ENCODE measurements around the gene TMEM95.
"Not testable (repeated sequence)": the region's sequence is repeated elsewhere in the genome, so short reads cannot be mapped to it uniquely, and the experiment has no call there.

The TMEM95 gene

GRCh38 chr17:7323731-7324437, 31.1 kb upstream of the TMEM95 start:
- no peak for DNase-seq (ENCODE audit: low spot score)

GRCh38 chr17:7324438-7324779, 30.5 kb upstream of the TMEM95 start:
- DNase-seq (ENCODE audit: low spot score): no peak

- no peak for DNase-seq (ENCODE audit: low spot score)
These were observed 29.9 kb upstream of the TMEM95 start for GRCh38 chr17:7325031-7325528.

- DNase-seq (ENCODE audit: low spot score): no peak
These were observed 28.8 kb upstream of the TMEM95 start for GRCh38 chr17:7326186-7326585.

- DNase-seq (ENCODE audit: low spot score): no peak
These were observed 27.9 kb upstream of the TMEM95 start for GRCh38 chr17:7327056-7327455.

- DNase-seq (ENCODE audit: low spot score): no peak
These were observed 27.5 kb upstream of the TMEM95 start for GRCh38 chr17:7327501-7327900.

GRCh38 chr17:7328009-7328408, 26.9 kb upstream of the TMEM95 start:
- DNase-seq (ENCODE audit: low spot score): no peak

- DNase-seq (ENCODE audit: low spot score): peak; percentile 19
These were observed 26.0 kb upstream of the TMEM95 start, which contains the start of gene NEURL4 for GRCh38 chr17:7328840-7329373. Gene NEURL4 (minus strand): TSS chr17:7329335. CDS start chr17:7329312, 23 bp downstream.

GRCh38 chr17:7329374-7329996, 25.5 kb upstream of the TMEM95 start:
- DNase-seq (ENCODE audit: low spot score): peak; percentile 99

- peak; percentile 69 for DNase-seq (ENCODE audit: low spot score)
These were observed 24.8 kb upstream of the TMEM95 start for GRCh38 chr17:7329997-7330637.

GRCh38 chr17:7330638-7331015, 24.3 kb upstream of the TMEM95 start:
- DNase-seq (ENCODE audit: low spot score): no peak

- no peak for DNase-seq (ENCODE audit: low spot score)
These were observed 22.8 kb upstream of the TMEM95 start for GRCh38 chr17:7332111-7332510.

GRCh38 chr17:7332600-7333069, 22.3 kb upstream of the TMEM95 start:
- DNase-seq (ENCODE audit: low spot score): not testable (repeated sequence)

- no peak for DNase-seq (ENCODE audit: low spot score)
These were observed 19.9 kb upstream of the TMEM95 start for GRCh38 chr17:7334938-7335538.

GRCh38 chr17:7335765-7336164, 19.2 kb upstream of the TMEM95 start:
- not testable (repeated sequence) for DNase-seq (ENCODE audit: low spot score)

GRCh38 chr17:7336240-7337175, 18.4 kb upstream of the TMEM95 start, which contains the start of gene ACAP1:
Gene ACAP1 (plus strand): TSS chr17:7336529. CDS start chr17:7336735, 206 bp downstream.
- DNase-seq (ENCODE audit: low spot score): no peak

GRCh38 chr17:7337600-7337999, 17.4 kb upstream of the TMEM95 start:
- DNase-seq (ENCODE audit: low spot score): not testable (repeated sequence)

- no peak for DNase-seq (ENCODE audit: low spot score)
These were observed 14.8 kb upstream of the TMEM95 start for GRCh38 chr17:7340179-7340578.

GRCh38 chr17:7341842-7342241, 13.1 kb upstream of the TMEM95 start:
- DNase-seq (ENCODE audit: low spot score): no peak

GRCh38 chr17:7343250-7343649, 11.7 kb upstream of the TMEM95 start:
- DNase-seq (ENCODE audit: low spot score): no peak

Data from LoVo (cell line).